H1 (cell line): Measurements from ENCODE around the gene DYNLL2. TPM values are rescaled to one million over a fixed set of nuclear protein-coding genes. Genes with fewer than 3 reads are reported as not detected.

Experiments used
- TCF12 ChIP-seq: IDR thresholded peaks from 2 replicates; pipeline ENCODE4 v1.6.1; 2011; ENCODE audit warnings: low read depth, mild to moderate bottlenecking, low read length
- YY1 ChIP-seq: IDR thresholded peaks from 2 replicates; pipeline ENCODE4 v1.6.1; 2011; ENCODE audit warnings: low read depth, mild to moderate bottlenecking, low read length
- polyA plus RNA-seq, 7 experiments: library from polyadenylated mRNA; depleted of rRNA in 3 of 7; stranded (reverse) in 5 of 7; unstranded in 2 of 7; fragments of >200 nt in 5 of 7; fragments of 200-250 nt in 2 of 7; gene quantifications; 1 replicate in 5 of 7; 2 replicates in 1 of 7; 4 replicates in 1 of 7; pipeline versions ENCODE4 v1.2.1 to v1.2.3, GENCODE V29; 2011 to 2013; ENCODE audit warnings: missing spikeins in 2 of 7, mixed read lengths in 2 of 7
- total RNA-seq: library from RNA; stranded (reverse); fragmentation: NEBNext Ultra II Directional; extraction: Animal tissue kit (Norgen Biotek cat#: 25700); gene quantifications from 2 replicates; pipeline ENCODE4 v1.2.1, GENCODE V29; 2021
- TF ChIP-seq, protein P1 (sequence below): fragments of 300-600 bp; sonication (generic); IDR thresholded peaks from 2 replicates; pipeline ENCODE4 v1.7.1; 2012; ENCODE audit warnings: low read length, moderate library complexity, mild to moderate bottlenecking, inconsistent platforms; ENCODE audit not compliant: insufficient replicate concordance

DYNLL2 gene
- total and polyA plus RNA-seq, 2 of the 8 experiments (the other 6 are each of a cell fraction or from before 2014, with no cell fraction given) = 19.8 to 52.7 TPM

DNA sequence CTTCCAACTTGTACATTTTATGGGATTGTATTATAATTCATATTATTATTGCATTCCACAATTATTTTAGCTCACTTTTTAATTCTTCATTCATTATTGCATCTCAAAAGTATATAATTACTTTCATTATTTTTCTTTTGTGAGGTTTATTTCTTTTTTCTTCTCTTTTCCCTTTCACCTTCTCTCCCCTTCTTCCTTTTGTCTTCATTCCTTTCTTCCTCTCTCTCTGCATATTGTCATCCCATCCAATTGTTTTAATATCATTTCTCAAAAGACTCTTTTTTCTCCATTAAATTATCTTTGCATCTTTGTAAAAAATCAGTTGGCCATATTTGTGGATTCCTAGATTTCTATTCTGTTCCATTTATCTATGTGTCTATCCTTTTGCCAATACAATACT is 17.3 kb downstream of the DYNLL2 start (continued):
- TF ChIP-seq, protein P1, sequence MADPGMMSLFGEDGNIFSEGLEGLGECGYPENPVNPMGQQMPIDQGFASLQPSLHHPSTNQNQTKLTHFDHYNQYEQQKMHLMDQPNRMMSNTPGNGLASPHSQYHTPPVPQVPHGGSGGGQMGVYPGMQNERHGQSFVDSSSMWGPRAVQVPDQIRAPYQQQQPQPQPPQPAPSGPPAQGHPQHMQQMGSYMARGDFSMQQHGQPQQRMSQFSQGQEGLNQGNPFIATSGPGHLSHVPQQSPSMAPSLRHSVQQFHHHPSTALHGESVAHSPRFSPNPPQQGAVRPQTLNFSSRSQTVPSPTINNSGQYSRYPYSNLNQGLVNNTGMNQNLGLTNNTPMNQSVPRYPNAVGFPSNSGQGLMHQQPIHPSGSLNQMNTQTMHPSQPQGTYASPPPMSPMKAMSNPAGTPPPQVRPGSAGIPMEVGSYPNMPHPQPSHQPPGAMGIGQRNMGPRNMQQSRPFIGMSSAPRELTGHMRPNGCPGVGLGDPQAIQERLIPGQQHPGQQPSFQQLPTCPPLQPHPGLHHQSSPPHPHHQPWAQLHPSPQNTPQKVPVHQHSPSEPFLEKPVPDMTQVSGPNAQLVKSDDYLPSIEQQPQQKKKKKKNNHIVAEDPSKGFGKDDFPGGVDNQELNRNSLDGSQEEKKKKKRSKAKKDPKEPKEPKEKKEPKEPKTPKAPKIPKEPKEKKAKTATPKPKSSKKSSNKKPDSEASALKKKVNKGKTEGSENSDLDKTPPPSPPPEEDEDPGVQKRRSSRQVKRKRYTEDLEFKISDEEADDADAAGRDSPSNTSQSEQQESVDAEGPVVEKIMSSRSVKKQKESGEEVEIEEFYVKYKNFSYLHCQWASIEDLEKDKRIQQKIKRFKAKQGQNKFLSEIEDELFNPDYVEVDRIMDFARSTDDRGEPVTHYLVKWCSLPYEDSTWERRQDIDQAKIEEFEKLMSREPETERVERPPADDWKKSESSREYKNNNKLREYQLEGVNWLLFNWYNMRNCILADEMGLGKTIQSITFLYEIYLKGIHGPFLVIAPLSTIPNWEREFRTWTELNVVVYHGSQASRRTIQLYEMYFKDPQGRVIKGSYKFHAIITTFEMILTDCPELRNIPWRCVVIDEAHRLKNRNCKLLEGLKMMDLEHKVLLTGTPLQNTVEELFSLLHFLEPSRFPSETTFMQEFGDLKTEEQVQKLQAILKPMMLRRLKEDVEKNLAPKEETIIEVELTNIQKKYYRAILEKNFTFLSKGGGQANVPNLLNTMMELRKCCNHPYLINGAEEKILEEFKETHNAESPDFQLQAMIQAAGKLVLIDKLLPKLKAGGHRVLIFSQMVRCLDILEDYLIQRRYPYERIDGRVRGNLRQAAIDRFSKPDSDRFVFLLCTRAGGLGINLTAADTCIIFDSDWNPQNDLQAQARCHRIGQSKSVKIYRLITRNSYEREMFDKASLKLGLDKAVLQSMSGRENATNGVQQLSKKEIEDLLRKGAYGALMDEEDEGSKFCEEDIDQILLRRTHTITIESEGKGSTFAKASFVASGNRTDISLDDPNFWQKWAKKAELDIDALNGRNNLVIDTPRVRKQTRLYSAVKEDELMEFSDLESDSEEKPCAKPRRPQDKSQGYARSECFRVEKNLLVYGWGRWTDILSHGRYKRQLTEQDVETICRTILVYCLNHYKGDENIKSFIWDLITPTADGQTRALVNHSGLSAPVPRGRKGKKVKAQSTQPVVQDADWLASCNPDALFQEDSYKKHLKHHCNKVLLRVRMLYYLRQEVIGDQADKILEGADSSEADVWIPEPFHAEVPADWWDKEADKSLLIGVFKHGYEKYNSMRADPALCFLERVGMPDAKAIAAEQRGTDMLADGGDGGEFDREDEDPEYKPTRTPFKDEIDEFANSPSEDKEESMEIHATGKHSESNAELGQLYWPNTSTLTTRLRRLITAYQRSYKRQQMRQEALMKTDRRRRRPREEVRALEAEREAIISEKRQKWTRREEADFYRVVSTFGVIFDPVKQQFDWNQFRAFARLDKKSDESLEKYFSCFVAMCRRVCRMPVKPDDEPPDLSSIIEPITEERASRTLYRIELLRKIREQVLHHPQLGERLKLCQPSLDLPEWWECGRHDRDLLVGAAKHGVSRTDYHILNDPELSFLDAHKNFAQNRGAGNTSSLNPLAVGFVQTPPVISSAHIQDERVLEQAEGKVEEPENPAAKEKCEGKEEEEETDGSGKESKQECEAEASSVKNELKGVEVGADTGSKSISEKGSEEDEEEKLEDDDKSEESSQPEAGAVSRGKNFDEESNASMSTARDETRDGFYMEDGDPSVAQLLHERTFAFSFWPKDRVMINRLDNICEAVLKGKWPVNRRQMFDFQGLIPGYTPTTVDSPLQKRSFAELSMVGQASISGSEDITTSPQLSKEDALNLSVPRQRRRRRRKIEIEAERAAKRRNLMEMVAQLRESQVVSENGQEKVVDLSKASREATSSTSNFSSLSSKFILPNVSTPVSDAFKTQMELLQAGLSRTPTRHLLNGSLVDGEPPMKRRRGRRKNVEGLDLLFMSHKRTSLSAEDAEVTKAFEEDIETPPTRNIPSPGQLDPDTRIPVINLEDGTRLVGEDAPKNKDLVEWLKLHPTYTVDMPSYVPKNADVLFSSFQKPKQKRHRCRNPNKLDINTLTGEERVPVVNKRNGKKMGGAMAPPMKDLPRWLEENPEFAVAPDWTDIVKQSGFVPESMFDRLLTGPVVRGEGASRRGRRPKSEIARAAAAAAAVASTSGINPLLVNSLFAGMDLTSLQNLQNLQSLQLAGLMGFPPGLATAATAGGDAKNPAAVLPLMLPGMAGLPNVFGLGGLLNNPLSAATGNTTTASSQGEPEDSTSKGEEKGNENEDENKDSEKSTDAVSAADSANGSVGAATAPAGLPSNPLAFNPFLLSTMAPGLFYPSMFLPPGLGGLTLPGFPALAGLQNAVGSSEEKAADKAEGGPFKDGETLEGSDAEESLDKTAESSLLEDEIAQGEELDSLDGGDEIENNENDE = no peak
- TF ChIP-seq YY1 (no peak), TCF12 (no peak)
